LNCAP (cell line): ENCODE results near the gene PDIA3.

ENCODE experiments used
- TF ChIP-seq, protein P1 (sequence below): fragments of 450-650 bp; IDR thresholded peaks from 2 replicates; pipeline ENCODE4 v1.5.1; 2017; ENCODE audit warnings: mild to moderate bottlenecking

PDIA3 gene

DNA sequence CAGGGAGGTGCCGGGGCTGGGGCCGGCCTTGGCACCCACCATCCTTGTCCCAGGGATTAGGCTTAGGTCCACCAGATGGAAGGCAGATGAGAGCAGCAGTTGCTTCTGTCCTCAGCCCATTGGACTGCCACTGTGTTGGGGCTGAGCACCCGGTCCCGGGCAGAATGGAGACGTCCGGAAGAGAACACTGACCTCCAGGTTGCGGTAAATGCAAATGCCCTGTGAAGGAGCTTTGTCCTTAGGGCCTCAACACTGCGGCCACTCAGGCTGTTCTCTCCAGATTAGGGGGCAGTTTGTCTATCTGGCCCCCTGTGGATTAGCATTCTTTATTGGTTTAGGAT lies 53.7 kb downstream of the PDIA3 start, which contains the start of gene SERINC4:
Gene SERINC4 (minus strand): TSS at position 276 of the 341 bp plus-strand sequence. CDS start 234 bp downstream, at position 42.
- TF ChIP-seq, protein P1, sequence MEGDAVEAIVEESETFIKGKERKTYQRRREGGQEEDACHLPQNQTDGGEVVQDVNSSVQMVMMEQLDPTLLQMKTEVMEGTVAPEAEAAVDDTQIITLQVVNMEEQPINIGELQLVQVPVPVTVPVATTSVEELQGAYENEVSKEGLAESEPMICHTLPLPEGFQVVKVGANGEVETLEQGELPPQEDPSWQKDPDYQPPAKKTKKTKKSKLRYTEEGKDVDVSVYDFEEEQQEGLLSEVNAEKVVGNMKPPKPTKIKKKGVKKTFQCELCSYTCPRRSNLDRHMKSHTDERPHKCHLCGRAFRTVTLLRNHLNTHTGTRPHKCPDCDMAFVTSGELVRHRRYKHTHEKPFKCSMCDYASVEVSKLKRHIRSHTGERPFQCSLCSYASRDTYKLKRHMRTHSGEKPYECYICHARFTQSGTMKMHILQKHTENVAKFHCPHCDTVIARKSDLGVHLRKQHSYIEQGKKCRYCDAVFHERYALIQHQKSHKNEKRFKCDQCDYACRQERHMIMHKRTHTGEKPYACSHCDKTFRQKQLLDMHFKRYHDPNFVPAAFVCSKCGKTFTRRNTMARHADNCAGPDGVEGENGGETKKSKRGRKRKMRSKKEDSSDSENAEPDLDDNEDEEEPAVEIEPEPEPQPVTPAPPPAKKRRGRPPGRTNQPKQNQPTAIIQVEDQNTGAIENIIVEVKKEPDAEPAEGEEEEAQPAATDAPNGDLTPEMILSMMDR, result no peak

GRCh38 chr15:43800286-43801141 lies 54.3 kb downstream of the PDIA3 start, which contains the start of gene HYPK:
HYPK (plus strand) TSS chr15:43800599; CDS start chr15:43800623, 24 bp downstream.
- TF ChIP-seq, protein P1, result no peak

GRCh38 chr15:43808435-43808950 lies 62.3 kb downstream of the PDIA3 start:
- TF ChIP-seq, protein P1, result no peak

GRCh38 chr15:43808960-43809678 lies 62.9 kb downstream of the PDIA3 start:
- TF ChIP-seq, protein P1, result no peak

GRCh38 chr15:43821505-43821904 lies 75.3 kb downstream of the PDIA3 start:
- TF ChIP-seq, protein P1, result no peak
